ENCODE data around the gene RIGI. TPM values are rescaled to one million over a fixed set of nuclear protein-coding genes. Genes with fewer than 3 reads are reported as not detected.

The RIGI gene
- total RNA-seq = 1 to 10 TPM; 2.6 to 6.5 TPM

GRCh38 chr9:32526041-32526706, at the start of gene RIGI:
RIGI (minus strand) TSS chr9:32526196; CDS start chr9:32526166, 30 bp downstream.
- Histone ChIP-seq H3K4me1 (peaks cover 43% of the 10 kb centered on the region), H3K27ac (peak within 1 kb of the TSS; percentile 63 to 92 (median 86)), H3K4me3 (peak within 1 kb of the TSS; percentile 13 to 60), H3K36me3 (replicated peaks in 1 of 2; ENCODE audit: insufficient read depth in 1 of 2, low read depth in 2 of 2) (no peaks in the 10 kb centered on the region), H3K27me3 (no peaks in the 10 kb centered on the region), H3K9me3 (no peaks in the 10 kb centered on the region)
- ATAC-seq (peak; percentile 88), DNase-seq (peak; percentile 90 to 95 (median 94))
- intact Hi-C loops (cut with DNase I) = no loop called here
- TF ChIP-seq POLR2A (IDR thresholded peaks at IDR 0.05) (peak; percentile 50 to 84 (median 82)), CTCF (IDR thresholded peaks at IDR 0.05) (peak in 6 of 7 experiments; percentile 19 to 77 (median 58))
- 0 to 1% methylated on average over 35 to 37 of the region's 37 CpGs for WGBS, 2 donors

- 23 to 32% methylated on average over 1 of the region's 1 CpG for WGBS, 2 donors
- no peaks in the 10 kb centered on the region for H3K27me3 ChIP-seq
- no peak overlapping the region for H3K4me3 ChIP-seq
- intact Hi-C loops (cut with DNase I) = no loop called here
- peaks cover 14% of the 10 kb centered on the region for H3K4me1 ChIP-seq
- no peak overlapping the region for H3K27ac ChIP-seq
- H3K36me3 ChIP-seq (replicated peaks in 1 of 2; ENCODE audit: insufficient read depth in 1 of 2, low read depth in 2 of 2) = no peaks in the 10 kb centered on the region
- TF ChIP-seq POLR2A (IDR thresholded peaks at IDR 0.05) (no peak), CTCF (IDR thresholded peaks at IDR 0.05) (no peak)
- no peak for DNase-seq
- no peaks in the 10 kb centered on the region for H3K9me3 ChIP-seq
- no peak for ATAC-seq
Observed at GRCh38 chr9:32574858-32575257, 48.9 kb upstream of the RIGI start.

GRCh38 chr9:32573821-32574220, 47.8 kb upstream of the RIGI start:
- Histone ChIP-seq H3K27me3 (no peaks in the 10 kb centered on the region), H3K4me1 (peaks cover 14% of the 10 kb centered on the region), H3K4me3 (no peak overlapping the region), H3K27ac (peak overlapping the region in 2 of 4 donors; percentile 79 to 88), H3K36me3 (replicated peaks in 1 of 2; ENCODE audit: insufficient read depth in 1 of 2, low read depth in 2 of 2) (no peaks in the 10 kb centered on the region), H3K9me3 (no peaks in the 10 kb centered on the region)
- TF ChIP-seq CTCF (IDR thresholded peaks at IDR 0.05) = no peak
- TF ChIP-seq POLR2A (IDR thresholded peaks at IDR 0.05) = no peak
- DNase-seq (no peak), ATAC-seq (no peak)
- 74 to 79% methylated on average over 7 of the region's 7 CpGs for whole genome bisulfite sequencing, 2 donors
- intact Hi-C loops (cut with DNase I) = no loop called here

GRCh38 chr9:32572900-32573523, 47.0 kb upstream of the RIGI start, which contains the start of gene NDUFB6:
NDUFB6 (minus strand) TSS chr9:32573159; CDS start chr9:32573060, 99 bp downstream.
- TF ChIP-seq POLR2A (IDR thresholded peaks at IDR 0.05) = peak; percentile 49 to 87 (median 83)
- no peak for TF ChIP-seq CTCF (IDR thresholded peaks at IDR 0.05)
- Histone ChIP-seq H3K4me3 (peak within 1 kb of the TSS; percentile 57 to 91), H3K36me3 (replicated peaks in 1 of 2; ENCODE audit: insufficient read depth in 1 of 2, low read depth in 2 of 2) (no peaks in the 10 kb centered on the region), H3K4me1 (peaks cover 14% of the 10 kb centered on the region), H3K27ac (peak within 1 kb of the TSS; percentile 75 to 88 (median 82)), H3K9me3 (no peaks in the 10 kb centered on the region), H3K27me3 (no peaks in the 10 kb centered on the region)
- intact Hi-C loops (cut with DNase I) = no loop called here
- 0% methylated on average over 19 to 36 of the region's 36 CpGs for WGBS, 2 donors
- peak; percentile 90 to 94 (median 93) for DNase-seq
- peak; percentile 98 for ATAC-seq

All from body of pancreas (tissue), 4 donors.